Measurements from ENCODE around the gene C8G. TPM values are rescaled to one million over a fixed set of nuclear protein-coding genes. Genes with fewer than 3 reads are reported as not detected.
A peak's percentile ranks its signal among the peaks of the same experiment; 100 is the strongest.

The C8G gene
- total RNA-seq, 1 donor from 2014 or later = not detected

DNA sequence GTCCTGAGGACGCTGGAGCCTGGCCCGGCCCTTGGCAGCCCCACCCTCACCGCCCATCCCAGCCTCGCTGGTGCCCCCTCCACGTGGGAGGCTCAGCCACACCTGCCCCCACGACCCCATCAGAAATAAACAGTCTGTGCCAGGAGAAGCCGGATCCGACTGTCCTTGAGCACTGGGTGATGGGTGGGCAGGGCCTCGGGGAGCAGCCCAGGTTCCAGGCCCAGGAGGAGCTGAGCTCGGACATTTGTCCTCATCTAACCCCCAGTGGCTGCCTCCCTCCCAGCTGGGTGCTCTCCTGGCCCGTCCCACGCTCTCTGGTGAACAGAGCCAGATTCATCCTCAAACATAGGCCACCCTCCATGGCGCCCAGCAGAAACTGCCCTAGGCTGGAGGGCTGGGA lies 27.7 kb downstream of the C8G start:
- DNase-seq (ENCODE audit: low read depth) = no peak
- H3K4me3 ChIP-seq (ENCODE audit: low read depth, low read length) = no peak overlapping the region
- no peak for TF ChIP-seq CTCF (IDR thresholded peaks at IDR 0.05; ENCODE audit: insufficient read depth, low read length, poor library complexity, severe bottlenecking)
- no peaks in the 10 kb centered on the region for H3K36me3 ChIP-seq (ENCODE audit: control insufficient read depth, insufficient read depth, low read length)
- peaks cover 2% of the 10 kb centered on the region for H3K27me3 ChIP-seq (ENCODE audit: control insufficient read depth, insufficient read depth, low read length)

DNA sequence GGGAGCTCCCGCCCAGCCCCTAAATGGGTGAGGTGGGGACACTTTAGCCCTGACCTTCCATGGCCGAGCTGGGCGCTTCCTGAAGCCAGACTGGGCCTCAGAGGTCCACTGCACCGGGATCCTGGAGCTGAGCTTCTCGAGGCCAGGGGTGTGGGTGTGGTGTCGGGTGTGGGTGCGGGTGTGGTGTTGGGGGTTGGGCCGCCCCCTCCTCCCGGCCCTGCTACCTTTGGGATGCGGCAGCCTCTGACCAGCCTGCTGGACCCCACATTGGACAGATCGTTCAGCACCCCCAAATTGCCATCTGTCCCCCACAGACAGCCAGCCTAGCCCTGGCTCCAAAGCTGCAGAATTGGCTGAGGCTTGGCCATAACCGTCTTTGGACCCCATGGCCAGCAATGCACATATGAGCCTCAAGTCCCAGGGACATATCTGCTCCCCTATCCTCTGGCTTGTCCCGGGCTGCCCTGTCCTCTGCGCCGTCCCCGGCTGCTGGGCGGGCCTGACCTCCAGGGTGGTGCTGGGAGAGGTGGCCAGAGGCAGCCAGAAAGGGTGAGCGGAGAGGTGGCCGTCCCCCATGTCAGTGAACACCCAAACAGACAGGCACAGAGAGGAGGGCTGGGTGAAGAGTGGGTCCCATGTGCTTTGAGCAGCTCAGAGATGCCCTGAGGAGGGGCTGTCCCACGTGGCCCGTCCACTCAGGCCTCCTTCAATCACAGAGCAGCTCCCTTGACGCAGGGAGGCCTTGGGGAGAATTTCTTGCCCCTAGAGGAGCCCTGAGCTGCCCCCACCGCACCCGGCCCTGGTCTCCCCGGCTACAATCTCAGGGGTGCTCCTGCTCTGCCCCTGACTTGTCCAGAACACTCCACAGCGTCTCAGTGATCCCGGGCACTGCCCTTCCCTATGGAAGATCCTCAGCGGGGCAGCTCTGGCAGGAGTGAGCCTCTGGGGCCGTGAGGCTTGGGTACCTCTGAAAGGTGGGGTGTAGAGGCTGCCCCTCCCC lies 28.9 kb downstream of the C8G start:
- Histone ChIP-seq H3K27me3 (ENCODE audit: control insufficient read depth, insufficient read depth, low read length) (peaks cover 2% of the 10 kb centered on the region), H3K4me3 (ENCODE audit: low read depth, low read length) (no peak overlapping the region), H3K36me3 (ENCODE audit: control insufficient read depth, insufficient read depth, low read length) (no peaks in the 10 kb centered on the region)
- DNase-seq (ENCODE audit: low read depth) = no peak
- no peak for TF ChIP-seq CTCF (IDR thresholded peaks at IDR 0.05; ENCODE audit: insufficient read depth, low read length, poor library complexity, severe bottlenecking)

DNA sequence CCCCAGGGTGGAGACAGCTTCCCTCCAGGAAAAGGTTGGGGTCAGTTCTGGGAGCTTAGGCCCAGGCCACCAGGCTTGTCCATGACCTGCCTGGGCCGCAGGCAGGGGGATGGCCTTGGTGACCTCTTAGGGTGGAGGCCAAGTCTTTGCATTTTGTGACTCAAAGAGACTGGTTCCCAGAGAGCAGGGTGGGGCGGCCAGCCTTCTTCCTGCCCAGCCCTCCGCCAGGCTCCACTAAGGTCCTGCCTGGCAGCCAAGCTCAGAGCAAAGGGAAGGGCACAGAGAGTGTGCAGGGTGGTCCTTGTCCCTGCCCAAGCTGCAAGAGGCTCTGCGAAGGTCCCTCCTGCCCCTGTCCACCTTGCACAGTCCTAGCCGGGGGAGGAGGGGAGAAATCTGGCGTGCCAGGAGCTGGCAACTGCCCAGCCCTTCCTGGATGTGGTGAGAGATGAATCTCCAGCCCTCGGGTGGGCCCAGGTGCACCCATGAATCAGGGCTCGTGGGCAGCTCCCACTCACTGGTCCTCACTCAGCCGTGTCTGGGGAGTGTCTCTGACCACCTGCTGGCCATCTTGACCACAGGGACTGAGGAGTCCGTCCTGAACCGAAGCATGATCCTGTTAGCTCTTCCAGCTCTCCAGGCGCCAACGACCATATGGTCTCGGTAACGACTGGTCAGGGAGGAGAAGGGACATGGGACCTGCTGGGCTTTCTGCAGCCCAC lies 29.9 kb downstream of the C8G start:
- no peak for TF ChIP-seq CTCF (IDR thresholded peaks at IDR 0.05; ENCODE audit: insufficient read depth, low read length, poor library complexity, severe bottlenecking)
- DNase-seq (ENCODE audit: low read depth) = no peak
- Histone ChIP-seq H3K27me3 (ENCODE audit: control insufficient read depth, insufficient read depth, low read length) (peaks cover 2% of the 10 kb centered on the region), H3K4me3 (ENCODE audit: low read depth, low read length) (no peak overlapping the region), H3K36me3 (ENCODE audit: control insufficient read depth, insufficient read depth, low read length) (no peaks in the 10 kb centered on the region)

DNA sequence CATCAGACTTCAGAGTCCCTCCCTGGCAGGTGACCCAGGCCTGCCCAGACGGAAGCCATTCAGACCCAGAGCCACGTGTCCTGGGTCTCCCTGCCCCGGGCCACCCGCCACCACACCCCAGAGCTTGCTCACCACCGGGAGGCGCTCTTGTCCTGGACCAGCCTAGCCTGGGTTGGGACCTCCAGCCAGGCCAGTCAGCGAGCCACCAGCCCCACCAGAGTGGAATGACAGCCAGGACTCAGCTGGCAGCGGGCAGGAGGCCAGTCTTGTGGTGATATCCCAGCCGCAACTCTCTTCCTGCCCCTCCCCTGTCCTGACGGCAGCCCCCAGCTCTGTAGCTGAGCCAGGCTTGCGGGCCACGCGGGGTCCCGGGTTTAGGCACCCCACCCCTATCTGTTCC lies 30.6 kb downstream of the C8G start:
- Histone ChIP-seq H3K27me3 (ENCODE audit: control insufficient read depth, insufficient read depth, low read length) (no peaks in the 10 kb centered on the region), H3K36me3 (ENCODE audit: control insufficient read depth, insufficient read depth, low read length) (no peaks in the 10 kb centered on the region), H3K4me3 (ENCODE audit: low read depth, low read length) (no peak overlapping the region)
- TF ChIP-seq CTCF (IDR thresholded peaks at IDR 0.05; ENCODE audit: insufficient read depth, low read length, poor library complexity, severe bottlenecking) = peak; percentile 16
- DNase-seq (ENCODE audit: low read depth) = no peak

GRCh38 chr9:136977223-136977622 lies 32.2 kb downstream of the C8G start, which contains the start of gene PTGDS:
Gene PTGDS, plus strand, starts transcription at chr9:136977504. Its CDS starts 75 bp downstream, at chr9:136977579.
- TF ChIP-seq CTCF (IDR thresholded peaks at IDR 0.05; ENCODE audit: insufficient read depth, low read length, poor library complexity, severe bottlenecking) = no peak
- no peak for DNase-seq (ENCODE audit: low read depth)
- no peaks in the 10 kb centered on the region for H3K27me3 ChIP-seq (ENCODE audit: control insufficient read depth, insufficient read depth, low read length)
- H3K4me3 ChIP-seq (ENCODE audit: low read depth, low read length) = peak within 1 kb of the TSS; percentile 37
- H3K36me3 ChIP-seq (ENCODE audit: control insufficient read depth, insufficient read depth, low read length) = no peaks in the 10 kb centered on the region
